Type B pancreatic cell (in vitro differentiated cells): ENCODE data around the gene PSD2. TPM values are rescaled to one million over a fixed set of nuclear protein-coding genes. Genes with fewer than 3 reads are reported as not detected.

Source experiments
- DNase-seq: peaks from one replicate; pipeline ENCODE4 v3.0.0; 2021; ENCODE audit warnings: mixed read lengths; ENCODE audit not compliant: unreplicated experiment; ENCODE audit errors: extremely low spot score
- H3K27ac Mint-ChIP-seq: 2 replicates; pipeline ENCODE4 v1.8.0; 2021; ENCODE audit warnings: mild to moderate bottlenecking, mixed read lengths
- H3K27me3 Mint-ChIP-seq: 2 replicates; pipeline ENCODE4 v1.8.0; 2021; ENCODE audit warnings: mixed read lengths
- H3K36me3 Mint-ChIP-seq: 2 replicates; pipeline ENCODE4 v1.8.0; 2021; ENCODE audit warnings: mixed read lengths
- H3K4me1 Mint-ChIP-seq: one replicate; pipeline ENCODE4 v1.8.0; 2021; ENCODE audit warnings: mixed read lengths; ENCODE audit not compliant: unreplicated experiment
- H3K4me3 Mint-ChIP-seq: 2 replicates; pipeline ENCODE4 v1.8.0; 2021; ENCODE audit warnings: mild to moderate bottlenecking, mixed read lengths
- H3K9me3 Mint-ChIP-seq: 2 replicates; pipeline ENCODE4 v1.8.0; 2021; ENCODE audit warnings: mixed read lengths
- CTCF ChIP-seq: fragments of 200-600 bp; sonication (generic); conservative IDR thresholded peaks from 2 replicates; pipeline ENCODE4 v1.5.0; 2021; ENCODE audit warnings: antibody characterized with exemption, mild to moderate bottlenecking
- total RNA-seq: library from RNA; stranded (reverse); gene quantifications from 2 replicates; pipeline ENCODE4 v1.2.1, GENCODE V29; 2021; ENCODE audit warnings: low replicate concordance

The PSD2 gene
- total RNA-seq, 1 donor from 2014 or later: 0.27 TPM

- Mint-ChIP-seq H3K36me3 (no peaks in the 10 kb centered on the region), H3K9me3 (no peaks in the 10 kb centered on the region), H3K27ac (no peak overlapping the region), H3K4me3 (no peak overlapping the region), H3K27me3 (peaks cover 21% of the 10 kb centered on the region), H3K4me1 (peaks cover 19% of the 10 kb centered on the region)
- TF ChIP-seq CTCF: no peak
- no peak for DNase-seq
These were observed 82.5 kb downstream of the PSD2 start for GRCh38 chr5:139878093-139878492.

GRCh38 chr5:139880416-139881142 lies 85.0 kb downstream of the PSD2 start:
- TF ChIP-seq CTCF: no peak
- no peak for DNase-seq
- peaks cover 16% of the 10 kb centered on the region for H3K27me3 Mint-ChIP-seq
- peaks cover 19% of the 10 kb centered on the region for H3K4me1 Mint-ChIP-seq
- H3K9me3 Mint-ChIP-seq: no peaks in the 10 kb centered on the region
- H3K4me3 Mint-ChIP-seq: no peak overlapping the region
- H3K36me3 Mint-ChIP-seq: no peaks in the 10 kb centered on the region
- H3K27ac Mint-ChIP-seq: no peak overlapping the region

GRCh38 chr5:139881143-139881733 lies 85.6 kb downstream of the PSD2 start:
- no peak for TF ChIP-seq CTCF
- peaks cover 16% of the 10 kb centered on the region for H3K27me3 Mint-ChIP-seq
- no peak overlapping the region for H3K4me3 Mint-ChIP-seq

GRCh38 chr5:139882316-139882715 lies 86.7 kb downstream of the PSD2 start:
- Mint-ChIP-seq H3K27ac (no peak overlapping the region), H3K4me3 (no peak overlapping the region), H3K4me1 (peaks cover 19% of the 10 kb centered on the region), H3K36me3 (no peaks in the 10 kb centered on the region), H3K27me3 (peaks cover 17% of the 10 kb centered on the region), H3K9me3 (no peaks in the 10 kb centered on the region)
- no peak for TF ChIP-seq CTCF
- no peak for DNase-seq

More at GRCh38 chr5:139881143-139881733, 85.6 kb downstream of the PSD2 start:
- H3K4me1 Mint-ChIP-seq: peaks cover 19% of the 10 kb centered on the region
- H3K27ac Mint-ChIP-seq: no peak overlapping the region
- no peak for DNase-seq
- H3K36me3 Mint-ChIP-seq: no peaks in the 10 kb centered on the region
- no peaks in the 10 kb centered on the region for H3K9me3 Mint-ChIP-seq

GRCh38 chr5:139882961-139883539 lies 87.4 kb downstream of the PSD2 start:
- H3K4me3 Mint-ChIP-seq: no peak overlapping the region
- H3K27ac Mint-ChIP-seq: no peak overlapping the region
- DNase-seq: no peak
- H3K9me3 Mint-ChIP-seq: no peaks in the 10 kb centered on the region
- no peaks in the 10 kb centered on the region for H3K36me3 Mint-ChIP-seq
- no peak for TF ChIP-seq CTCF
- H3K4me1 Mint-ChIP-seq: peaks cover 19% of the 10 kb centered on the region
- peaks cover 19% of the 10 kb centered on the region for H3K27me3 Mint-ChIP-seq
